ENCODE data around the gene TMEM187.
A peak's percentile ranks its signal among the peaks of the same experiment; 100 is the strongest.

Gene TMEM187

GRCh38 chrX:153972368-153973126 lies at the start of gene TMEM187:
Gene TMEM187 (plus strand): TSS chrX:153972754. CDS start chrX:153982063, 9,309 bp downstream.
- FAIRE-seq (no peak), DNase-seq (ENCODE audit: extremely low spot score, insufficient read length, low read depth) (peak; percentile 69)

GRCh38 chrX:153922932-153923857 lies 49.4 kb upstream of the TMEM187 start:
- no peak for DNase-seq (ENCODE audit: extremely low spot score, insufficient read length, low read depth)
- FAIRE-seq = peak; percentile 62

- no peak for FAIRE-seq
- no peak for DNase-seq (ENCODE audit: extremely low spot score, insufficient read length, low read depth)
Observed at GRCh38 chrX:153924149-153924861, 48.2 kb upstream of the TMEM187 start.

- DNase-seq (ENCODE audit: extremely low spot score, insufficient read length, low read depth) (no peak), FAIRE-seq (peak; percentile 98)
Observed at GRCh38 chrX:153925387-153925738, 47.2 kb upstream of the TMEM187 start.

GRCh38 chrX:153925739-153926551 lies 46.6 kb upstream of the TMEM187 start, which contains the start of gene ARHGAP4:
Gene ARHGAP4 (minus strand): TSS chrX:153926264. CDS start chrX:153926202, 62 bp downstream.
- DNase-seq (ENCODE audit: extremely low spot score, insufficient read length, low read depth) = no peak
- no peak for FAIRE-seq

GRCh38 chrX:153926552-153926857 lies 46.0 kb upstream of the TMEM187 start:
- DNase-seq (ENCODE audit: extremely low spot score, insufficient read length, low read depth) (no peak), FAIRE-seq (no peak)

- FAIRE-seq = peak; percentile 99
Observed at GRCh38 chrX:153926858-153927671, 45.5 kb upstream of the TMEM187 start.

GRCh38 chrX:153927672-153927921 lies 45.0 kb upstream of the TMEM187 start:
- DNase-seq (ENCODE audit: extremely low spot score, insufficient read length, low read depth) (no peak), FAIRE-seq (no peak)

More at GRCh38 chrX:153926858-153927671, 45.5 kb upstream of the TMEM187 start:
- no peak for DNase-seq (ENCODE audit: extremely low spot score, insufficient read length, low read depth)

GRCh38 chrX:153927922-153928760 lies 44.4 kb upstream of the TMEM187 start:
- FAIRE-seq = peak; percentile 100
- peak; percentile 73 for DNase-seq (ENCODE audit: extremely low spot score, insufficient read length, low read depth)

GRCh38 chrX:153928846-153929245 lies 43.7 kb upstream of the TMEM187 start:
- peak; percentile 38 for FAIRE-seq
- DNase-seq (ENCODE audit: extremely low spot score, insufficient read length, low read depth) = no peak

GRCh38 chrX:153929576-153929975 lies 43.0 kb upstream of the TMEM187 start:
- FAIRE-seq (no peak), DNase-seq (ENCODE audit: extremely low spot score, insufficient read length, low read depth) (no peak)

- FAIRE-seq = no peak
- no peak for DNase-seq (ENCODE audit: extremely low spot score, insufficient read length, low read depth)
Observed at GRCh38 chrX:153930011-153930910, 42.3 kb upstream of the TMEM187 start.

GRCh38 chrX:153931151-153931550 lies 41.4 kb upstream of the TMEM187 start:
- DNase-seq (ENCODE audit: extremely low spot score, insufficient read length, low read depth) = no peak
- no peak for FAIRE-seq

GRCh38 chrX:153931748-153932147 lies 40.8 kb upstream of the TMEM187 start:
- DNase-seq (ENCODE audit: extremely low spot score, insufficient read length, low read depth) (no peak), FAIRE-seq (no peak)

- DNase-seq (ENCODE audit: extremely low spot score, insufficient read length, low read depth) = no peak
- no peak for FAIRE-seq
Observed at GRCh38 chrX:153932220-153932915, 40.2 kb upstream of the TMEM187 start.

- FAIRE-seq (no peak), DNase-seq (ENCODE audit: extremely low spot score, insufficient read length, low read depth) (no peak)
Observed at GRCh38 chrX:153933748-153934147, 38.8 kb upstream of the TMEM187 start.
